GM21423 (cell line): ENCODE results near the gene PNMA8A.

Experiments used
- ATAC-seq: cut with Tn5 transposase; IDR thresholded peaks from one replicate; pipeline ENCODE4 v1.9.1; 2021; ENCODE audit warnings: mild to moderate bottlenecking, moderate library complexity; ENCODE audit not compliant: unreplicated experiment

Gene PNMA8A

DNA sequence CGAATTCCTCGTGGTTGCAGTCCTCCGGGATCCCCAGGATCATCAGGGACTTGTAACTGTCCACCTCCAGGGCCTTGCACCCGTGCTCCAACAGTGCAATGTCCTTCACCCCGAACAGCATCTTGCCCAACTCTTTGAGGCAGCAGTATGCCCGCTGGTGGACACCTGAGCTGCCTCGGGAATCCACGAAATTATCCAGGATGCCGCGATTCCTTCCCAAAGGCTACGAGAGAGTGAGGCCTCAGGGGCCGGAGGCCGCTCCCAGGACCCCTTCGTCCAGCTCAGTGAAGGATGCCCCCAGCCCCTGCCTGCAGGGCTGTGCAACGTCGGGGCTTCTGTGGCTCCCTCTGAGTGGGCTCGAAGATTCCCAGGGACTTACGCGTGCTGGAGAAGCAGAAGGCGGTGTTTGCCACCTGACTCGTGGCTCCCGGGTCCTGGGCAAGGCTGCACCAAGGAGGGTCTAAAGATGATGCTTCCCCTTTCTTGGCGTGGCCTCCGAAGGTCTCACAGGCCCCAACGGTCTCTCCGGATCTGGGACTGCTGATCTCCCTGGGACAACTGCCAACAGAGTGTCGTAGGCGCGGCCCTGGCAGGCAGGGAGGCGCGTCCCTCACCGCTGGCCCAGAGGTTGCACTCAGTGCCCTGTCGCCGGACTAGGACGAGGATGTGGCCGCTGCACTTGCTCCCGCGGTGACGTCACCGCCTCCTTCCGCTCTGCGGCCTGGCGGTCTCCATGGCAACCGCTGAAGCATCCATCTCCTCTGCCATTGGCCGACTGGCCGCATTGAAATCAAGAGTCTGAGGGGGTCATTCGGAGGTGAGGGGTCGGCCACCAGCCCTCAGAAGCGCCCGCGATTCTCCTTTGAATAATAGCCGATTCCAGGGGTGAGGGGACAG is 42.9 kb downstream of the PNMA8A start, which contains the start of gene PNMA8C:
Gene PNMA8C, minus strand, starts transcription at position 698 of the 897 bp plus-strand sequence. Its CDS starts 577 bp downstream, at position 121.
- ATAC-seq: no peak

DNA sequence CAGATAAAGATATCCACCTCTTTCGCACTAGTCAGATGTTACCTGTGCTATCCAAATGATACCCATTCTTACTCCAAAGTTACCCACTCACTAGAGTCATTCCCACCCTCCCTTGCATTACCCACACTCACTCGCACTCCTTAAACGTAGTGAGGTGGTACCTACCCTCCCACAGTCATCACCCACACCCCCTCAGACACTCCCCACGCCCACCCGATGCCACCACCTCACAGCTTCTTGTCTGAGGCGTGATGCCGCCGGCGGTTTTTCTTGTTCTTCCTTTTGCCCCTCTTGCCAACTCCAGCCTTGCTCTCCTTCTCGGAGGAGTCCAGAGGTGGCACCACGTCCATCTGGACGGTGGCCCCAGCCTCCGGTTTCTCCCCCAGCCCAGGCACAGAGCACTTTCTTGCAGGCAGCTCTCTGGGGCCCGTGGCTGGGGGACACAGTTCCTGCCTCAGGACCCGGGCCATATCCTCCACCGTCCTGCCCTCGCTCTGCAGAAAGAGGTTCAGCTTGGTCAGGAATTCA is 43.8 kb downstream of the PNMA8A start:
- ATAC-seq: no peak

DNA sequence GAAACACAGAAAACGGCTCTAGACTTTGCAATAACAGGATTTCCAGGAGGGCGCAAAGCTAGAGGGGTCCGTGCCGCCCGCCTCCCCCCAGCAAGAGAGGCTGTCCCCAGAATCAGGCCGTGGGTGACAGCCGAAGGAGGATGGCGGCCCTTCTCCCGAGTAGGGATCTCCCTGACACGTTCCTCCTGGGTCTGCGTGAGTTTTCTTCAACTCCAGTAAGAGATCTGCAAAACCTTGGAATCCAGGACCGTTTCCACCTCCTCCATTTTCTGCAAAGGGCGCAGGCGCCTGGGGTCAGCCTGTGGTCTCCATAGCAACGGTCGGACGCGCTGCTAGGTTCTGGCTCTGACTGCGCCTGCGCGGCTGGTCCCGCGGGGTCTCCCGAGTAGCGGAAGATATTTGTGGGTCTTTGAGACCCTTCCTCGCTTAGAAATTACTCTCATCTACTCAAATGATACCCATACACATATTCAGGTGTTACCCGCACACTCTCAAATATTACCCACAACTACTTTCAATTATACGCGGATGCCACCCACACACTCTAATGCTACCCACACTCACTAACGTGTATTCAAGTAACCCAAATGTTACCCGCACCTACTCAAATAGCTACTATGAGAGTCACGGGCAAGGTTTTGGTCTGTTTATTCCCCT is 44.7 kb downstream of the PNMA8A start:
- ATAC-seq: no peak

DNA sequence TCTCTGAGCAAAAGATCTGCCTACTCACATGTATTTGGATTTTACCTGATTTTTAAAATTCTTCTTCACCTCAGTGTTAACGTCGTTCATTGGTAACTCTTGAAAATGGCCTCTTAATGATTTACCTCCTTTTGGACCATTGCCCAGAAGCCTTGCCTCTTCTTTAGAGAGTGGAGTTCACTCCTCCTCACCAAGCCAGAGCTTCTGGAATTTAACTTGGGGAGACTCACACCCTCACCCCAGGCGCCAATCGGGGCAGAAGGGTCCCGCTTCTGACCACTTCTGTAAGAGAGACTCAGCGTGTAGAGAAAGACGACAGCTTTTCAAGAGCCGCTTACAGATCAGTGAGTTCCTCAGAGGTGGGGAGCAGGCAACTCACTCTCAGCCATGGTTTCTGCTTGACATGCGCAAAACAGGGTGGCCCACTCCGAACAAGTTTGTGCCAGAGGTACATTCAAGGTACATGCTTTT is 45.3 kb downstream of the PNMA8A start:
- no peak for ATAC-seq

DNA sequence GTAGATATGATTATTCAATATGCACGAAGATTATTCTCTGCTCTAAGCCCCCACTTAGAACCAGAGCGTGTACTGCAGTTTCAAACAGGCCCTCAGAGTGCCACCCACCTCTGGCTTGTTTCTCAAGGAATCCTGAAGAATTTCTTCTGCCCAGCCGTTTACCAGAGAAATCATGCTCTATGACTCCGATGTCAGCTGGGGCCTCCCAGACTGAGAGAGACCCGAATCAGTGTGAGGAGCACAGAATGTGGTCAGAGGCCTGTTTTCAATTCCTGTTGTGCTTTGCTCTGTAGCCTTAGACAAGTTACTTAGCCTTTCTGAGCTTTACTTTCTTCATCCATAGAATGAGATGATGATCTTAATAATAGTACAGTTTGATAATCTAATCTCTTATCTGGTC is 48.2 kb downstream of the PNMA8A start:
- ATAC-seq: no peak

DNA sequence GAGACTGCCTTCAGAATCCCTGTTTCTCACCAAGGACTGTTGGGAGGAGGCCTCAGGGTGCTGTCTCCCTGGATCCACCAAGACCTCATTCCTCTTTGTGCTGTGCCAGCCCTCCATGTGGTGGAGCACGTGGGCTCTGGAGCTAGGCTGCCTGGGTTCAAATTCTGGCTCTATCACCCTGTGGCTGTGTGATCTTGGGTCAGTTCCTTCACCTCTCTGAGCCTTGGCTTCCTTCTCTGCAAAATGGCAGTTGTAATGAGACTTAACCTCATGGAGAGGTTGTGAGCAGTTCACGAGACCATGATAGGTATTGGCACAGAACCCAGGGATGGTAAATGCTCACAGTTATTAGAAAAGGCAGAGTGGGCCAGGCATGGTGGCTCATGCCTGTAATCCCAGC is 49.0 kb downstream of the PNMA8A start:
- ATAC-seq: no peak

DNA sequence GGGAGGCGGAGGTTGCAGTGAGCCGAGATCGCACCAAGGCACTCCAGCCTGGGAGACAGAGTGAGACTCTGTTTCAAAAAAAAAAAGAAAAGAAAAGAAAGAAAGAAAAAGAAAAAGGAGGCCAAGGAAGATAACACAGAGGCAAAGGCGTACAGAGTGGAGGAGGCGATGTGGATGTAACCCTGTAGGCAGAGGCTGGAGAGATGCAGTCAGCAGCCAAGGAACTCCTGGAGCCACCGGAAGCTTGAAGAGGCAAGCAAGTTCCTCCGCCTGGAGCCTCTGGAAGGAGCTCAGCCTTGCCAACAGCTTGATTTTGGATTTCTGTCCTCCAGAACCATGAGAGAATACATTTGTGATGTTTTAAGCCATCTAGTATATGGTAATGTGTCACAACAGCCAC is 51.3 kb downstream of the PNMA8A start:
- no peak for ATAC-seq
